ENCODE results near the gene AK1.

The AK1 gene

GRCh38 chr9:127908660-127908926 is 31.1 kb upstream of the AK1 start:
- DNase-seq (ENCODE audit: low read depth), result no peak

- DNase-seq (ENCODE audit: low read depth), result no peak
Observed at GRCh38 chr9:127907867-127908659, 30.6 kb upstream of the AK1 start.

GRCh38 chr9:127905788-127906191 is 28.3 kb upstream of the AK1 start:
- DNase-seq (ENCODE audit: low read depth), result peak; percentile 57

GRCh38 chr9:127905004-127905728 is 27.7 kb upstream of the AK1 start:
- DNase-seq (ENCODE audit: low read depth), result peak; percentile 41

- no peak for DNase-seq (ENCODE audit: low read depth)
Observed at GRCh38 chr9:127904561-127905003, 27.1 kb upstream of the AK1 start.

GRCh38 chr9:127903557-127904475 is 26.3 kb upstream of the AK1 start:
- DNase-seq (ENCODE audit: low read depth), result peak; percentile 52

GRCh38 chr9:127899128-127899943 is 21.9 kb upstream of the AK1 start, which contains the start of gene ST6GALNAC6:
ST6GALNAC6 (minus strand) TSS chr9:127899603; CDS start chr9:127897981, 1,622 bp downstream.
- DNase-seq (ENCODE audit: low read depth), result peak; percentile 62

GRCh38 chr9:127898433-127899127 is 21.1 kb upstream of the AK1 start:
- DNase-seq (ENCODE audit: low read depth), result no peak

- no peak for DNase-seq (ENCODE audit: low read depth)
Observed at GRCh38 chr9:127897193-127897692, 19.8 kb upstream of the AK1 start.

- DNase-seq (ENCODE audit: low read depth), result no peak
Observed at GRCh38 chr9:127896395-127897192, 19.1 kb upstream of the AK1 start.

GRCh38 chr9:127895811-127896210 is 18.3 kb upstream of the AK1 start:
- no peak for DNase-seq (ENCODE audit: low read depth)

- DNase-seq (ENCODE audit: low read depth), result no peak
Observed at GRCh38 chr9:127893392-127893791, 15.9 kb upstream of the AK1 start.

GRCh38 chr9:127892831-127893230 is 15.4 kb upstream of the AK1 start:
- no peak for DNase-seq (ENCODE audit: low read depth)

- no peak for DNase-seq (ENCODE audit: low read depth)
Observed at GRCh38 chr9:127890053-127890452, 12.6 kb upstream of the AK1 start.

GRCh38 chr9:127887792-127888191 is 10.3 kb upstream of the AK1 start:
- no peak for DNase-seq (ENCODE audit: low read depth)

- DNase-seq (ENCODE audit: low read depth), result no peak
Observed at GRCh38 chr9:127886401-127886972, 9.0 kb upstream of the AK1 start.

GRCh38 chr9:127885508-127886281 is 8.2 kb upstream of the AK1 start:
- no peak for DNase-seq (ENCODE audit: low read depth)

- DNase-seq (ENCODE audit: low read depth), result no peak
Observed at GRCh38 chr9:127884976-127885490, 7.6 kb upstream of the AK1 start.
